Breast epithelium (tissue), 3 donors: ENCODE measurements around the gene MBTPS2. TPM values are rescaled to one million over a fixed set of nuclear protein-coding genes. Genes with fewer than 3 reads are reported as not detected.

Experiments used
- total RNA-seq, 3 donors: library from RNA; depleted of rRNA; stranded (reverse); fragments of >200 nt; gene quantifications; one replicate each; pipeline ENCODE4 v1.1.0, GENCODE V29; 2016

MBTPS2 gene
- total RNA-seq, 3 donors from 2014 or later: 8.8 to 13.8 (median 9.9) TPM

Other genes with a start within 250 kb of the MBTPS2 start
- gene KLHL34, start 181.3 kb upstream of the MBTPS2 start, total RNA-seq: under 1 TPM in 1 of 3 donors, not detected in 2; 0.32 TPM
- 1 to 10 TPM in 1 of 3 donors, not detected in 2; 1.0 TPM for gene SMPX, start 81.5 kb upstream of the MBTPS2 start, total RNA-seq
- 1 to 10 TPM; 3.5 to 5.0 (median 3.6) TPM for gene YY2, start 16.4 kb downstream of the MBTPS2 start, total RNA-seq
- 10 to 100 TPM; 43.6 to 64.7 (median 44.5) TPM for gene SMS, start 101.1 kb downstream of the MBTPS2 start, total RNA-seq
- gene PHEX, start 192.7 kb downstream of the MBTPS2 start, total RNA-seq: 1 to 10 TPM in 2 of 3 donors, under 1 TPM in 1; 0.16 to 5.6 (median 2.5) TPM